ENCODE results near the gene CYTIP.
"Not testable (repeated sequence)": the region's sequence is repeated elsewhere in the genome, so short reads cannot be mapped to it uniquely, and the experiment has no call there.

CYTIP gene

GRCh38 chr2:157375384-157375783 is 68.5 kb downstream of the CYTIP start:
- no peak for DNase-seq (ENCODE audit: low read depth in 2 of 2)

- DNase-seq (ENCODE audit: low read depth in 2 of 2), result not testable (repeated sequence)
These were observed 75.4 kb downstream of the CYTIP start for GRCh38 chr2:157368508-157368907.

GRCh38 chr2:157367704-157368103 is 76.2 kb downstream of the CYTIP start:
- no peak for DNase-seq (ENCODE audit: low read depth in 2 of 2)
